Osteoblast (primary cell): ENCODE measurements around the gene SLC9A2. TPM values are rescaled to one million over a fixed set of nuclear protein-coding genes. Genes with fewer than 3 reads are reported as not detected.
A peak's percentile ranks its signal among the peaks of the same experiment; 100 is the strongest.

ENCODE experiments used
- DNase-seq: peaks from one replicate; pipeline ENCODE4 v3.0.0; 2011; ENCODE audit warnings: low spot score, mixed read lengths; ENCODE audit not compliant: insufficient read length; ENCODE audit errors: missing footprints
- H2AFZ ChIP-seq: 2 replicates; pipeline ENCODE4 v1.6.0; 2011; ENCODE audit warnings: mild to moderate bottlenecking, low read length
- H3K27ac ChIP-seq: 2 replicates; pipeline ENCODE4 v1.5.1; 2011; ENCODE audit warnings: mild to moderate bottlenecking, low read depth, low read length, moderate library complexity
- H3K27me3 ChIP-seq: 2 replicates; pipeline ENCODE4 v1.6.0; 2012; ENCODE audit warnings: mild to moderate bottlenecking, control low read depth, inconsistent platforms, low read length, moderate library complexity; ENCODE audit not compliant: insufficient read depth
- H3K36me3 ChIP-seq: 2 replicates; pipeline ENCODE4 v1.5.1; 2011; ENCODE audit warnings: mild to moderate bottlenecking, low read length, control low read depth, moderate library complexity; ENCODE audit not compliant: insufficient read depth
- H3K4me1 ChIP-seq: 2 replicates; pipeline ENCODE4 v1.5.1; 2011; ENCODE audit warnings: mild to moderate bottlenecking, low read length, control low read depth, moderate library complexity; ENCODE audit not compliant: insufficient read depth
- H3K4me2 ChIP-seq: 2 replicates; pipeline ENCODE4 v1.6.0; 2011; ENCODE audit warnings: mild to moderate bottlenecking, low read length; ENCODE audit not compliant: insufficient read depth
- H3K4me3 ChIP-seq: fragments of 200-600 bp; sonication (generic); 3 replicates; pipeline ENCODE4 v1.5.1; 2012; ENCODE audit warnings: mild to moderate bottlenecking, low read length, inconsistent platforms; ENCODE audit not compliant: insufficient read depth
- H3K79me2 ChIP-seq: 2 replicates; pipeline ENCODE4 v1.6.0; 2012; ENCODE audit warnings: mild to moderate bottlenecking, low read length, control low read depth, inconsistent platforms; ENCODE audit not compliant: insufficient read depth
- H3K9me3 ChIP-seq: 2 replicates; pipeline ENCODE4 v1.5.1; 2011; ENCODE audit warnings: low read depth, low read length, control low read depth
- H4K20me1 ChIP-seq: 2 replicates; pipeline ENCODE4 v1.6.0; 2012; ENCODE audit warnings: mild to moderate bottlenecking, low read length, control low read depth; ENCODE audit not compliant: insufficient read depth
- total RNA-seq: library from RNA; depleted of rRNA; stranded (reverse); fragments of >200 nt; gene quantifications from 2 replicates; pipeline ENCODE4 v1.2.3, GENCODE V29; 2012
- TF ChIP-seq, protein P1 (sequence below): IDR thresholded peaks from 2 replicates; pipeline ENCODE4 v1.5.1; 2011; ENCODE audit warnings: mild to moderate bottlenecking, low read depth, low read length, moderate library complexity; ENCODE audit errors: extremely low read depth

Gene SLC9A2
- total RNA-seq, 1 donor: under 0.01 TPM

DNA sequence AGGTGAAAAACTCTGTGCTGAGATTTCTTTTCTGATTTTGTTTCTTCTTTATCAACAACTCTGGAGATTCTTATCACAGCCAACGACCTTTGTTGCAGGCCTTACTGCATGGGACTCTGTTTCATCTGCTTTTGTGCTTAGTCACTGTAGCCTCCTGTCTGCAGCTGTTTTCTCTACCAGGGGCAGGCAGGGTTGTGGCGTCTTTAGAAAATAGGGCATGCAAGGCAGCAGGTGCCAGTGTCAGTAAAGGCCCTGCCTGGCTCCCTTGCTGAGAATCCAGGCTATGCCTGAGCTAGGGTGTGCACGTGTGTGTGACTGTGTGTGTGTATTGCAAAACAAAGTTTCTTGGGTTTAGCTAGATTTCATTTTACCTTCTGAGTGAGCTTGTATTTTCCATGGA lies 14.6 kb upstream of the SLC9A2 start:
- Histone ChIP-seq H3K4me3 (no peak overlapping the region), H3K27me3 (no peaks in the 10 kb centered on the region), H4K20me1 (no peaks in the 10 kb centered on the region), H3K4me2 (no peak overlapping the region), H3K4me1 (no peaks in the 10 kb centered on the region), H2AFZ (no peak overlapping the region), H3K27ac (no peak overlapping the region), H3K9me3 (no peaks in the 10 kb centered on the region), H3K79me2 (no peaks in the 10 kb centered on the region), H3K36me3 (no peaks in the 10 kb centered on the region)
- DNase-seq: no peak
- TF ChIP-seq, protein P1, sequence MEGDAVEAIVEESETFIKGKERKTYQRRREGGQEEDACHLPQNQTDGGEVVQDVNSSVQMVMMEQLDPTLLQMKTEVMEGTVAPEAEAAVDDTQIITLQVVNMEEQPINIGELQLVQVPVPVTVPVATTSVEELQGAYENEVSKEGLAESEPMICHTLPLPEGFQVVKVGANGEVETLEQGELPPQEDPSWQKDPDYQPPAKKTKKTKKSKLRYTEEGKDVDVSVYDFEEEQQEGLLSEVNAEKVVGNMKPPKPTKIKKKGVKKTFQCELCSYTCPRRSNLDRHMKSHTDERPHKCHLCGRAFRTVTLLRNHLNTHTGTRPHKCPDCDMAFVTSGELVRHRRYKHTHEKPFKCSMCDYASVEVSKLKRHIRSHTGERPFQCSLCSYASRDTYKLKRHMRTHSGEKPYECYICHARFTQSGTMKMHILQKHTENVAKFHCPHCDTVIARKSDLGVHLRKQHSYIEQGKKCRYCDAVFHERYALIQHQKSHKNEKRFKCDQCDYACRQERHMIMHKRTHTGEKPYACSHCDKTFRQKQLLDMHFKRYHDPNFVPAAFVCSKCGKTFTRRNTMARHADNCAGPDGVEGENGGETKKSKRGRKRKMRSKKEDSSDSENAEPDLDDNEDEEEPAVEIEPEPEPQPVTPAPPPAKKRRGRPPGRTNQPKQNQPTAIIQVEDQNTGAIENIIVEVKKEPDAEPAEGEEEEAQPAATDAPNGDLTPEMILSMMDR: no peak

DNA sequence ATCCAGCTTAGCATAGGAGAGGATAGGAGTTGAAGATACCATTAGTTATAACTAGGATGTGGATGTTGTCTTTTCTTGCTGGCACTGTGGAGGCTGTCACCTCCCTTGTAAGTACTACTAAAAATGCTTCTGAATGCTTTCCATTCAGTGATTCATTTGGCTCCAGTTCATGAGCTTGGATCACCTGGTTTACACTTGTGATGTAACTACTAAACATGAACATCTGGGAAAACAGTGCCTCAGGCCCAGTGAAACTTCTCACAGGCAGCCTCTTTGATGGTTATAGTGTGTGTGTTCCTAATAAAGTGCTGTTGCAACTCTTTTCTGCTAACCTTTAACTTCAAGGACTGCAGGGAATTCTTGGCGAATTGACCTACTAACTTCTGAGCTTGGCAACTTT lies 13.0 kb upstream of the SLC9A2 start:
- TF ChIP-seq, protein P1: no peak
- Histone ChIP-seq H2AFZ (no peak overlapping the region), H3K27me3 (no peaks in the 10 kb centered on the region), H3K79me2 (no peaks in the 10 kb centered on the region), H3K4me2 (no peak overlapping the region), H3K36me3 (no peaks in the 10 kb centered on the region), H4K20me1 (no peaks in the 10 kb centered on the region), H3K4me1 (no peaks in the 10 kb centered on the region), H3K27ac (no peak overlapping the region), H3K4me3 (no peak overlapping the region), H3K9me3 (no peaks in the 10 kb centered on the region)
- DNase-seq: no peak

DNA sequence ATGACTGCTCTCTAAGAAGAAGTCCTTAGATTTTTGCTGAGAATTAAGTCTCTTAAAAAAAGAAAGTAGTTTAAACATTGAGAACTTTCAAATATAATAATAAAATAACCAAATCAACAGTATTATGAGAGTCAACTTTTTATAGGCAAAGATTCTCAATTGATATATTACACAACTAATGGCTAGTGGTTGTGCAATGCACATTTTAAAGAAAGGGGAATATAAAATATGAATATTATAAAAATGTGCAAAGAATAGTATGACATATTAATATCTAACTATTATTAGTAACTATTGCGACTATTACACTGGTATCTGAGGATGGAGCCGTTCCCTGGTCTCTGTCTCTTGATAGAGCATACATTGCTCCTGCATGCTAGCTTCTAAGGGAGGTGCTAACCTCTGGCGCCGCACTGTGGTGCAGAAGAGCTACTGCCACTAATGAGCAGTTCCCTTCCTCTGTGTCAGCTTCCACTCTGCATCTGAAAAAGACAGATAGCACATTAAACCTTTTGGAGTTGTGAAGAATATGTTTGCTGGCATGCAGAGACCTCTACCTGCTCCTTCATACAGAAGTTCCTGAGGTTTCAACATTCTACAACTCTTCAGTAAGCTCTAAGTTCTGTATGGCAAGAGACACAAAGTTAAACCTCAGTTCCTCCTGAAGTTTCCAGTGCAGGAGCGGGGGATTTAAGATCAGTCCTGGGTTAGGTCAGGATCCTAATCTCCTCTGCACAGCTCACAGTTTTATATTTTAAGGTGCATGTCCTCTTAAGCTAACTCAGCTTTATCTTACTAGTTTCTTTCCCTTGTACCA lies 3.5 kb upstream of the SLC9A2 start:
- TF ChIP-seq, protein P1: peak; percentile 96
- H3K27me3 ChIP-seq: peaks cover 34% of the 10 kb centered on the region

DNA sequence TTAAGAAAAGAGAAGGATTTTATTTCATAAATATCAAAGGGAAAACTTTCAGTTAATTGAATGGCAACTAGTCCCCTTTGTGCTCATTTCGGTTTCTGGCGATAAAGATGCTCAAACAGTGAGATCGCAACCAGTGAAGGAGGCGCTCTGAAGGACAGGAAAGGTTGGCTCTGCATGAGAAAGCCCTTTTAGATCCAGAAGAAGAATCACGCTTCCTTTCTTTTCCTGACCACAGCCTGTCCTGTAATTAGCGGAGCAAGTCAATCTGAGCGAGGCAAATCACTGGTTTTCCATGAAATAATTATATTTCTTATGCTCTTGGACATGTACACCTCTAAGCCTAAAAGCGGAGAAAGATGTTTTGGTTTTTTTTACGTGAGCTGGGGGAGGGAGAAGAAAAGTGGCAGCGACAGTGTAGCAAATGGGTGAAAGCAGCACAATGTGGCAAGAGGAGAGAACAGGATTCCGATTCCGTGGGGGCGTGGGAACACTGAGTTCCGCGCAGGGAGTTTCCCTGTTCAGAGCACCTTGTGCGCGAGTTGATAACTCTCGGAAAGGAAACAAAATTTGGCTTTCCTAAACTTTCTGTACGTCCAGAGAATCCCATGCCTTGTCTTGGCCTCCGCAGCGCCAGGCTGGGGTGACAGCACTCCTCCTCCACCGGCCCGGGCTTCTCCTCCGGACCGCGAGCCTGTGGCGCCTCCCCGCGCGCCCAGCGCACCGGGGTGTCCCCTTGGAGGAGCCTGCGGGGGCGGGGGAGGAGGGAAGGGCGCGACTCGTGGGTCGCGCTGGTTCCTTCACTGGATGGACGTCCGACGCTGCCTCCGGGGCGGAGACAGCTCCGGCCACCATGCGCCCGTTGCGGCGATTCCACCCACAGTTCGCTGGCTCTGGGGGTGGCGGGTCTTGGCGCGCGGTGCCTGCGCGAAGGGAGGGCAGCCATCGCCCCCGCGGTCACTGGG lies 620 bp upstream of the SLC9A2 start:
- peak overlapping the region; percentile 69 for H3K4me2 ChIP-seq
- TF ChIP-seq, protein P1: no peak
- no peaks in the 10 kb centered on the region for H3K79me2 ChIP-seq
- peaks cover 47% of the 10 kb centered on the region for H3K27me3 ChIP-seq
- H4K20me1 ChIP-seq: no peaks in the 10 kb centered on the region
- no peaks in the 10 kb centered on the region for H3K36me3 ChIP-seq
- peak overlapping the region; percentile 14 for H2AFZ ChIP-seq
- peak overlapping the region; percentile 50 for H3K4me3 ChIP-seq
- no peaks in the 10 kb centered on the region for H3K9me3 ChIP-seq
- peak; percentile 83 for DNase-seq
- no peaks in the 10 kb centered on the region for H3K4me1 ChIP-seq
- no peak overlapping the region for H3K27ac ChIP-seq

More for the DNA sequence above, 3.5 kb upstream of the SLC9A2 start:
- no peak overlapping the region for H3K4me3 ChIP-seq
- H2AFZ ChIP-seq: no peak overlapping the region
- H4K20me1 ChIP-seq: no peaks in the 10 kb centered on the region
- H3K9me3 ChIP-seq: no peaks in the 10 kb centered on the region
- peak; percentile 93 for DNase-seq
- no peaks in the 10 kb centered on the region for H3K79me2 ChIP-seq
- no peak overlapping the region for H3K4me2 ChIP-seq
- H3K27ac ChIP-seq: no peak overlapping the region
- no peaks in the 10 kb centered on the region for H3K4me1 ChIP-seq
- H3K36me3 ChIP-seq: no peaks in the 10 kb centered on the region
